NT2/D1 (cell line): Measurements from ENCODE around the gene GCN1.

Experiments
- SUZ12 ChIP-seq: IDR thresholded peaks from 2 replicates; pipeline ENCODE4 v1.6.1; 2011; ENCODE audit not compliant: insufficient read length, insufficient read depth; ENCODE audit errors: extremely low read depth
- ZNF274 ChIP-seq: IDR thresholded peaks from 2 replicates; pipeline ENCODE4 v1.6.1; 2011; ENCODE audit warnings: mild to moderate bottlenecking, low read depth, low read length

- TF ChIP-seq SUZ12 (no peak), ZNF274 (no peak)
Measured at GRCh38 chr12:120091371-120092090, 103.0 kb downstream of the GCN1 start.
